HG02571 (cell line): Measurements from ENCODE around the gene ETNK1.
"Not testable (repeated sequence)": the region's sequence is repeated elsewhere in the genome, so short reads cannot be mapped to it uniquely, and the experiment has no call there.

Experiments
- ATAC-seq: cut with Tn5 transposase; IDR thresholded peaks from one replicate; pipeline ENCODE4 v1.9.1; 2021; ENCODE audit warnings: mild to moderate bottlenecking, moderate library complexity; ENCODE audit not compliant: unreplicated experiment

The ETNK1 gene

DNA sequence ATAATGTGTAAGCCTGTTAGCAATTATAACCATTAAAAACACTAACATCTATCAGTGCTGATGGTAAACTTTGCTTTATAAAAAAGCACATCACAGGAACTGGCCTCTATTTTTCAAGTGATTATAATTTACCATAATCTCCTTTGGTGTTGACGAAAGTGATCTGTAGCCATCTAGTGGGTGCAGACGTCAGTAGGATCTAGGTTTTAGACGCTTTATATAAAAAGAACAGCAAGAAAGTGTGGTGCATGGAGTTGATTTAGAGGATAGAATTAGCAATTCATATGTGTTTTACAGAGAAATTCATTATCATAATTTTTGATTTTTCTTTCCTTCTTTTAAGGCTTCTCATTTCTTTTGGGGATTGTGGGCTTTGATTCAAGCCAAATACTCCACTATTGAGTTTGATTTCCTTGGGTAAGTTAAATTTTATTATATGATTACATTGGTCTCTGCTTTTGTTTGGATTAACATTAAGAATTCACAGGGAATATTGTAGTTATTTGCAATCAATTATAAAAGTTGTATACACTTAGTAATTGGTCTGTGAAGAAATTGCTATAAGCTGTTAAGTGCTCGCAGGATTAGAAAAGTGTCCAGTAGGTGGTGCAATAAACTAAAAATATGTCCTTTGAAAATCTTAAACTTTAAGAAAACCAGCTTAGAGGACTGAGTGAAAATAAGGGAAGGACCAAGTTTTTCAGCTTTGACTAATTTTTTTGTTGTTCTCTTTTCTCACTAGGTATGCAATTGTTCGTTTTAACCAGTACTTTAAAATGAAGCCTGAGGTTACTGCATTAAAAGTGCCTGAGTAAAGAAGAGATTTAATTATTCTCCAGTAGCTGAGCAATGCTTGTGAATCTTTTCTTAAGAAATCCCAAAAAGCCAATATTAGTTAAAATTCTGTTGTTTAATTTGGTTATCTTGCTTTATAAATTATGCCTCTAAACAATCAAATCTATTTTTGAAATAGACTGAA, 59.5 kb downstream of the ETNK1 start:
- peak; percentile 40 for ATAC-seq

DNA sequence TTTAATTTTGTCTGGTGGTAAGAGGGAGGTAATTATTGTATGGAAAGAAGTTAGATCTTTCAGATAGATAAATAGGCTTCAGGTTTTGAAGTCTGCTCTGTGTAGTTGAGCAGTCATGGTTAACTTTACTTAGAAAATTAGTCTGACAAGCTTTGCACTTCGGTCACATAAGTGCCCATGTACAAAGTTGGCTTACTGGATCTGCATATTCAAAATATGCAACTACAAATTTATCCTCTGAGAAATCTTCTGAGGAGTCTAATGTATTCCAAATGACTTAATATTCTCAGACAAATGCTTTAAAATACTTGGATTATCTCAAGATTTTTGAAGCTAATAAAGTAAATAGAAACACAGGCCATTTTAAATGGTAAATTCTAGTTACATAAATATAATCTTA, 61.2 kb downstream of the ETNK1 start:
- ATAC-seq: no peak

DNA sequence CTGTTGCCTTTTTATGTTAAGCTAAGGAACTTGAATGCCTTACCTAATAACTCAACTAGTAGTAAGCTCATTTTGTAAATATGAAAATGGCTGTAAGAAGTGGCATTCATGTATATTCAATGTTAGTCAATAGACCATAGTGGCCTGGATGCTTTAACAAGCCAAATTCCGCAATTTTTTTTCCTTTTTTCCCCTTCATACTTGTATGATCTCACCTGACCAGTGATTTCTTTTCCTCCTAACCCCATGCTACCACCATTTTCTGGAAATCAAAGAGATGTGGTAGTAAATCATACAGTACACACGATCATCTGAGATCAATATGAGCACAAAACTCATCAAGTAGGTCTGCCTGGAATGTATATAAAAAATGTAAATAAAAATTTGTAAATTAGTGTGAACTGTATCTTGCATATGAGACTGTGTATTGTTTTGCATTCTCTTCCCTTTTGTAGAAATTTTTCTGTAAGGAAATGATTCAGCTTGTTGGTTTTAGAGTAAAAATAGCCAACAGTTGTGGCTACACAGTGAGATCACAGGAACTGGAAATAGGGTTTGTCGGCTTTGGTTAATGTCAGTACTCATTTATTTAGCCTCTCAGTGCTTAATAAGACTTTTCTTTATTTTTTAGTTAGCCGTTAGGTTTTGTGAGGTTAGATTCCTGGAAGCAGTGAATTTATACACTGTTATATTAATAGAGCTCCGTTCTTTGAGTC, 62.5 kb downstream of the ETNK1 start:
- peak; percentile 74 for ATAC-seq

DNA sequence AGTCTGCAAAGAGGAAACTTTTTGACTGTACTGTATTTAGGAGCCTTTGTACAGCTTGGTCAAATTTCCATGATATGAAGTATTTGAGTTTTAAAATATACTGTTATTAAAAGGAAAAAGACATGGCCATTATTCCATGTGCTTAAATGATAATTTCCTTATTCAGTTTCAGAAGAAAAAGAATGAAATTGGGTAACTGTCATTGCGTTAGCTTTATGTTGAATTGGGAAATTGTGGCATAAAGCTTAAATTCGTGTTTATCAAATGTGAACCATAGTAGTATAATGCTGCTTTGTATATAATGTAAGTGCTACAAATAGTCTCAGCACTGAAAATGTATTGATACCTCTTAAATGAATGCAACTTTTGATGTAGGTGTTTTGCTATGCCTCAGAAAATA, 64.9 kb downstream of the ETNK1 start:
- no peak for ATAC-seq

DNA sequence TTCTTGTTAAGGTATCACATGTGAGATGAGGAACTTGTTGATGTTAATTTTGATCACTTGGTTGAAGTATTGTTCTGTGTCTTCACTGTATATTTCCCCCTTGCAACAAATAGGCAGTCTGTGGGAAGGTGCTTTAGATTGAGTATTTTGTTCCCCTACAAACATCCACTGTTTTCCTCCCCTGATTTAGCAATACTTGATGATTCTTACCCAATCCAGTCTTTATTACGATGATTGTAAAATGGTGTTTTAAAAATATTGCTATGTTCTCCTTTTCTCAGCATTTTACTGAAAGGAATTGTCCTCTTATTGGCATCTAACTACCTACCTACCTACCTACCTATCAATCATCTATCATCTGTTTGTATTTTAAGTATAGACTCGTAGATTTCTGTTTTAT, 66.3 kb downstream of the ETNK1 start:
- no peak for ATAC-seq

DNA sequence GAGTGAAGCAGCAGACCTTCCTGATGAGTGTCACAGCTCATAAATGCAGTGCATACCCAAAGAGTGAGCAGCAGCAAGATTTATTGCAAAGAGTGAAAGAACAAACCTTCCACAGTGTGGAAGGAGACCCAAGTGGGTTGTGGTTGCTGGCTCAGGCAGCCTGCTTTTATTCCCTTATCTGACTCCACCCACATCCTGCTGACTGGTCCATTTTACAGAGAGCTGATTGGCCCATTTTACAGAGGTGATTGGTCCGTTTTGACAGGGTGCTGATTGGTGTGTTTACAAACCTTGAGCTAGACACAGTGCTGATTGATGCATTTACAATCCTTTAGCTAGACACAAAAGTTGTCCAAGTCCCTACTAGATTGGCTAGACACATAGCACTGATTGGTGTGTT, 67.5 kb downstream of the ETNK1 start:
- not testable (repeated sequence) for ATAC-seq

DNA sequence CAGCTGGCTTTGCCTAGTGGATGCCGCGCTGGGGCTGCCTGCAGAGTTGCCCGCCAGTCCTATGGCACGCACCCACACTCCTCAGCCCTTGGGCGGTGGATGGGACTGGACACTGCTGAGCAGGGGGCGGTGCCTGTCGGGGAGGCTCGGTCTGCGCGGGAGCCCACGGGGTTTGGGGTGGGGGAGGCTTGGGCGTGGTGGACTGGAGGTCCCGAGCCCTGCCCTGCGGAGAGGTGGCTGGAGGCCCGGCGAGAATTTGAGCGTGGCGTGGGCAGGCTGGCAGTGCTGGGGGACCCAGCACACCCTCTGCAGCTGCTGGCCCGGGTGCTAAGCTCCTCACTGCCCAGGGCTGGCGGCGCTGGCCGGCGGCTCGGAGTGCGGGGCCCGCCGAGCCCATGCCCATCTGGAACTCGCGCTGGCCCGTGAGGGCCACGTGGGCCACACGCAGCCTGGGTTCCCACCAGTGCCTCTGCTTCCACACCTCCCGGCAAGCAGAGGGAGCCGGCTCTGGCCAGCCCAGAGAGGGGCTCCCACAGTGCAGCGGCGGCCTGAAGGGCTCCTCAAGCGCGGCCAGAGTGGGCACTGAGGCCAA, 68.1 kb downstream of the ETNK1 start:
- ATAC-seq: no peak

DNA sequence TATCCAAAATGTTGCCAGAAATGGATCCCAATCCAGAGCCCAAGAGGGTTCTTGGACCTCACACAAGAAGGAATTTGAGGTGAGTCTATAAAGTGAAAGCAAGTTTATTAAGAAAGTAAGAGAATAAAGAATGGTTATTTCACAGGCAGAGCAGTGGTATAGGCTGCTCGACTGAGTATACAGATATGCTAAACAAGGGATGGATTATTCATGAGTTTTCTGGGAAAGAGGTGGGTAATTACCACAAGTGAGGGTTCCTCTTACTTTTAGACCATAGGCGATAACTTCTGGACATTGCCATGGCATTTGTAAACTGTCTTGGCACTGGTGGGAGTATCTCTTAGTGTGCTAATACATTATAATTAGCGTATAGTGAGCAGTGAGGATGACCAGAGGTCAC, 73.6 kb downstream of the ETNK1 start:
- no peak for ATAC-seq

DNA sequence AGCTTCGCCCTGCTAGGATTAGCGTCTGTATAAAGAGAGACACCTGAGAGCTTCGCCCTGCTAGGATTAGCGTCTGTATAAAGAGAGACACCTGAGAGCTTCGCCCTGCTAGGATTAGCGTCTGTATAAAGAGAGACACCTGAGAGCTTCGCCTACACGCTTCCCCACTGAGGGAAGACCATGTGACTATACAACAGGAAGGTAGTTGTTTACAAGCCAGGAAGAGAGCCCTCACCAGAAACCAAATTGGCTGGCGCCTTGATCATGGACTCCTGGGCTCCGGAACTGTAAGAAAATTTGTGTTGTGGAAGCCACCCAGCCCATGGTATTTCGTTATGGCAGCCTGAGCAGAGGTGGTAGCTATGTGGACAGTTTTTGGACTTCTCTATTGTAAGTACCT, 74.7 kb downstream of the ETNK1 start:
- ATAC-seq: not testable (repeated sequence)

DNA sequence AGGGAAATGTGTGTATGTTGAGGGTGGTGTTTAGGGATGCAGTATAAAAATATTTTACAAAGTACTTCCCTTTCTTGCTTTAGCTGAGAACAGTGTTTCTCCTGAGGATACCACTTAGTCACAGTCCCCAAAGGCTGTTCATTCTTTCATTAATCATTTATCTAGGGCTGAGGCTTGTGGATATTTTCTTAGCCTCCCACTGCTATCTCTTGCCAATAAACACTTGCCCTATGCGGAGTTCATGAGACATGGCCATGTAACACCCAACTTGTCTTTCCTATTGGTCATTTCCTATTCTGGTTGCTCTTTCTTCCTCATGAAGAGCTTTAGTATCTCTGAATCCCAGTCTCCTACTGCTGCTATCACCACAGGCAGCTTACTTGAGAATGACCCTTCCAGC, 75.1 kb downstream of the ETNK1 start:
- no peak for ATAC-seq

DNA sequence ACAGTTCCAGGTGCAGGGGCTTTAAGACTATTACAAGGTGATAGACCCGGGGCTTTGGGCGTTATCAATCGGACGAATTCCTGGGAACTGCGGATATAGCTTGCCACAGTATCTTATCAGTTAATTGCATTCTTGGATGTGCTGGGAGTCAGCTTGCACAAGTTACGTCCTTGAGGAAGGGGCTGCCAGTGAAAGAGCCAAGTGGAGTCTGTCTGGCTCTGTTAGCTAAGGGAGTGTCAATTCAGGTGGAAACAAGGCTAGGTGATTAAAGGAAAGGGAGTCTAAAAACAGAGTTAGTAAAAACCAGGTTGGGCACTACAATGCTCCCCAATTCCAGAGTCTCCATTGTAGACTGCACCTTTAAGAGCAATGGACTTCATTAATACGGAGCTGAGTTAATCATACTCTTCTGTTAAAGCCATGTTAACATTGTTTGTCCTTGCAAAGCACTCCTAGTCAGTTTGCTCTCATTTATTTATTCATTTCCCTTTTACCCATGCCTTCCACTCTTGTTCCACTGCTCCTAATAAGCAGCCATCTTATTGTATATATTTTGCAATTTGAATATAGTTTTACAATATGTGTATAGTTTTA, 76.3 kb downstream of the ETNK1 start:
- ATAC-seq: not testable (repeated sequence)

DNA sequence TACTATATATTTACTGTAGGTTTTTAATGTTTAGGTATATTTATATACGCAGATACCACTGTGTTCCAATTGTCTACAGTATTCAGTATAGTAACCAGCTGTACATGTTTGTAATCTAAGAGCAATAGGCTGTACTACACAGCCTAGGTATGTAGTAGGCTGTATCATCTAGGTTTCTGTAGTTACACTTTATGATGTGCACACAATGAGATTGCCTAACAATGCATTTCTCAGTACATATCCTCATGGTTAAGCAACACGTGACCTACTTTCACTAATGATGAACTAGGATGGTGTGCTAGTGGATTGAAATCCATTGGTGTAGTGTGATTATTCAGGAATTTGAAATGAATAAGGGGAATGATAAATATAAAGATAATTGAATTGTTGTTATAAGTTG, 77.7 kb downstream of the ETNK1 start:
- ATAC-seq: no peak

DNA sequence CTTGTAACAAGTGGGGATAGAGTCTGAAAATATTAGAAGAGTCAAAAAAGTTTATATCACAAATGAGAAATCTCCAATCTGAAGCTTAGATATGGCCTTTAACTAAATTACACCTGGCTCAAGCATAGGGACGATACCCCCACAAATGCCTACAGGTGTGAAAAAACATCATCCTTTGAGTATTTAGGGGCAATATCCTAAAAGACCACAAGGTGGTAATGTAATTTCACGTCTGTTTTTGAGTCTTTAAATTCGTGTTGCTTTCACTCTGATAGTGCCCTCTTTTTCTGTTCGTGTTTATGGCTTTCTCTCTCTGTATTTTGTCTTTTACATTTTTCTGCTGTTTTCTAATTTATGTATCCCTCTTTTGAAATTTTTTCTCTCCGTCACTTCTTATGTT, 84.3 kb downstream of the ETNK1 start:
- no peak for ATAC-seq

DNA sequence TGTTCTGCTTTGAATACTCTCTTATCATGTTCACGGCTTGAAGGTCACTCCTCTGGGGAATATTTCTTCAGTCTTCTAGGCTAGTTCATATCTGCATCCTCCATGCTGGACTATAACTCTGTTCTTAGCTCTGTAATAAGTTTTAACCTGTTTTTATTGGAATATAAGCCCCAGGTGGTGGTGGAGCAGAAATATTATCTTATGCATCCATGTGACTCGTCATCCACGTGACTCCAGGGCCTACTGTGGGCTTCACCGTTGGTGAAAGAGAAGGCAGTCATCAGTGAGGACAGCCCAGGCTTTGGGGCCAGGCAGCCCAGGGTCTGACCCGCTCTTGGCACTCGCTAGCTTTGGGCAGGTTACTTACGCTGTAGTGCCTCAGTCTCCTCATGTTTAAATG, 87.1 kb downstream of the ETNK1 start:
- no peak for ATAC-seq

DNA sequence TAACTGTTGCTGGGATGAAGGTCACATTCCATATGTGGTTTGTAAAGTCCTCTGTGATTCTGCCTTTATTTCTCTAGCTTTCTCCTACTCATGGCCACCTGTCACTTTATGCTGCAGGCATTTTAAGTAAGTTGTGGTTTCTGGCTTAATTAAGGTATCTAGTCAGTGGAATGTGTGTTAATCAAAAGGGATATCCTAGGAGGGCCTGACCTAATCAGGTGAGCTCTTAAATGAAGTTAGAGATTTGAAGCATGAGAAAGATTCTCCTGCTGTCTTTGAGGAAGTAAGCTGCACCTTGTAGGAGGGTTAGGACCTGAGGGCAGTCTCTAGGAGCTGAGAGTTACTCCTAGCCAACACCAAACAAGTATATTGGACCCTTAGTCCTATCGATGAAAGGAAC, 90.3 kb downstream of the ETNK1 start:
- ATAC-seq: no peak

DNA sequence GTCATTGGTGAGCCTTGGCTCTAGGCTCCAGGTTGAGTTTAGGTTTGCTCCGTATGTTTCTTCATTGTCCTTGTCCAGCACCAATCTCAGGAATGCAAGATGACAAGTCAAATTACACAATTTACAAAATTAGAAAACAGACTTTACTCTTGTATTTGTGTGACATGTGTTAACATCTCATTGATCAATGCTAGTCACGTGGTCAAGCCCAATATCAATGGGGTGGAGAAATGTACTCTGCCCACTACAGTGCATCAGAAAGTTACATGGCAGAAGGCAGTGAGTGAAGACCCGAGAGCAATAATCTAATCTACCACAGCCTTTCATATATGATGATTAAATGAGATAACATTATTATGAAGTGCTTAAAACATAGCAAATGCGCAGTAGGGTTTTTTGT, 94.8 kb downstream of the ETNK1 start:
- no peak for ATAC-seq

DNA sequence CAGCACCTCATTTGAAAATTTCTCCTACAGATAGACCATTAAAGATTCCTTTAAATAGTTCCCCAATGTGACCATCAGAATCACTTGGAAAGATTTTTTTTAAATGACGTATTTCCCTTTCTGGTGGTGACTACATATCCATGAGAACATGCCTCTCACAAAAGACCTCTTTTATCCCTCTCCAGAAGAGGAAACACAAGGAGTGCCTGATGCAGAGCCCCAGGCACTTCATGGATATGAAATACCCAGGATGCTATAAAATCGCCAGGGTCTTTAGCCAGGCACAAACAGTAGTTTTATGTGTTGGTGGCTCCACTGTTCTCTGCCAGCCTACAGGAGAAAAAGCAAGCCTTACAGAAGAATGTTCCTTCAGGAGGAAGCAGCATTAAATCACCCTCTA, 97.1 kb downstream of the ETNK1 start:
- ATAC-seq: no peak

DNA sequence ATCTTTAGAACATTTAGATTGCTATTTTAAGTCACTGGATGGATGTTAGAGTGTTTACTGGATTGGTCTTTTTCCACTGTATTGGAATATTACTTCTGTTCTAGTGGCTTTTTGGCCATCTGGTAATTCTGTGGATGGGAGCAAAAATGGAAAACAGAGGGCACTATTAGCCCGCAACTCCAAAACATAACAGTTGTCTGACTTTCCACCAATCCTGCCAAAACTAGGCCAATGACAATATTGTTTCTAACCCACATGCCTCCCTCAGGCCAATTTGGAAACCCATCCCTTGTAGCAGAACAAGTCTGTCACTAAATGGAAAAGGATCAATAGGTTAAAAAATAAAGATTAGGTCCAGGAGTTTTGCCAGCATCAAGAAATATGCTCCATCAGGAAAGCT, 97.8 kb downstream of the ETNK1 start:
- no peak for ATAC-seq

DNA sequence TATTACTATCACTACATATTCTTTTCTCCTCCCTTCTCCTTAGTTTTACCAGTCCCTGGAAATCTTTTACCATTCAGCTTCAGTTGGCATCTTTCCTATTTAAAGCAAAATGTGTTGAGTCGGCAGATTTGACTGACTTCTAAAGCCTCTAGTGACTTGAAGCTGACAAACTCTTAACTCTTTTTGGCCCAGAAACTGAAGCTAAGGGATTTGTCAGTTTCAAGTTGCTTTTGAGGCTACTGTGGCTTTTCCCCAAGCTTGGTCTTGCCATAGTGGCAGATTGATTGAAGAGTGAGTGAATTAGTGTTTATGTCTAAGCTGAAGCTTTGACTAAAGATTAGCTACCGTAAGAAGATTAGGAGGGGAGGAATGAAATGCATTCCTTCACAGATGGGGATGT, 104.0 kb downstream of the ETNK1 start:
- no peak for ATAC-seq

DNA sequence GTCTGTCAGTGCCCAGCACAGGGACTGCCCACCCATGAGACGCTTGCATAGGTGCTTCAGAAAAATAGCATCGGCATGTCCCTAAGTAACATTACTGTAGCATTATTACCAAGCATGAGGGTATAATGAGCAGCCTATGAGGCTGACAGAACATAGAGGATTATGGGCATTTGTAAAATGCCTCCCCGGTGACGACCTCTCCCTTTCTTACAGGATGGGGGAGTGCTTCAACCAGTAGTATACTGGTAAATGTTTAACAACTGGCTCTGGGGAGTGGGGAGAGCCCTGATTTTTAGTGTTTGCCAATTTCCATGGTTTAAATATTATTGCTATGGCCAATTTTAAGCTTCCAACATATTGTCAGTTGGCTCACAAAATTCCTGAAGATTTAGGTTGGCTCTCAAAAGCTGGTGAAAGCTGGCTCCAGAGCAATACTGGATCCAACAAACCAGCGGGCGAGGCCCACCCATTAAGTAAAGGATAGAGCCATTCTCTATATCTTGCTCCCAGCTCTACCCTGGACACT, 104.5 kb downstream of the ETNK1 start:
- ATAC-seq: no peak

DNA sequence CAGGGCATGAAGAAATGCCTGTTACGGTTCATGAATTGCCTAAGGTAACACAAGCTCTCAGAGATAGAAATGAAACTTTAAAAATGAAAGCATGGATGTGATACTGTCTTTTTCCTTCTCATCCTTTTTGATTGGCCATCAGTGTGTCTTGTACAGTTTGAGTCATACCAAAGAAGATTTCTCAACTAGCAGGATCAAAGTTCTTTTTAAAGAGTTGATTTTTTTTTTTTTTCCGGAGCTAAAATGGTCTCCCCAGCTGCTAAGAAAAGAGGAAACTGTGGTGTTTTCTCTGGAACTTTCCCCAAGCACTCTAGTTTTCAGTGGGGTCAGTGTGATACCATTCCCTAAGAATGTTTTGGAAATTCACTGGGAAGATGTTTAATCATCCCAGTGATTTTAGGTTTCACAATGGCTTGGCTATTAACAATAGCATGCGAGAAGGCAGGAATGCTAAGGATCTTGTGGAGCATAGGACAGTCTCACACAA, 105.0 kb downstream of the ETNK1 start:
- no peak for ATAC-seq
